Measurements from ENCODE around the gene PRDM8.
"Not testable (repeated sequence)": the region's sequence is repeated elsewhere in the genome, so short reads cannot be mapped to it uniquely, and the experiment has no call there.

The PRDM8 gene

DNA sequence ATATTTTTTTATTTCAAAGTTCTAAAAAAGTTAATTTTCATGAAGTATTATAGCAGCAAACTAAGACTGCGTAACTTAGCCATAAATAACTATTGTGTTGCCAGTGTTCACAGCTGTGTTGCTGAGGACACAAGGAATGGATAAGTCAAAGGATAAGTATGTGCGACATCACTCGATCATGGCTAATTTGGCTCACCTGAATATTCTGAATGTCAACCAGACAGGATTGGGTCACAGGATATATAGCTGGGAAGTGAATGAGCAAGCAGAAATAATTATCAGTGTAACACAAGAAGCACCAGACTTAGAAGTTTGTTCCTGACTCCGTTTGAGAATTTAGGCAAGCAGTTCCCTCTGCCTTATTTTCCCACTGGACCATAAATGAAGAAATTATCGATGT is 33.9 kb downstream of the PRDM8 start:
- no peak for DNase-seq

DNA sequence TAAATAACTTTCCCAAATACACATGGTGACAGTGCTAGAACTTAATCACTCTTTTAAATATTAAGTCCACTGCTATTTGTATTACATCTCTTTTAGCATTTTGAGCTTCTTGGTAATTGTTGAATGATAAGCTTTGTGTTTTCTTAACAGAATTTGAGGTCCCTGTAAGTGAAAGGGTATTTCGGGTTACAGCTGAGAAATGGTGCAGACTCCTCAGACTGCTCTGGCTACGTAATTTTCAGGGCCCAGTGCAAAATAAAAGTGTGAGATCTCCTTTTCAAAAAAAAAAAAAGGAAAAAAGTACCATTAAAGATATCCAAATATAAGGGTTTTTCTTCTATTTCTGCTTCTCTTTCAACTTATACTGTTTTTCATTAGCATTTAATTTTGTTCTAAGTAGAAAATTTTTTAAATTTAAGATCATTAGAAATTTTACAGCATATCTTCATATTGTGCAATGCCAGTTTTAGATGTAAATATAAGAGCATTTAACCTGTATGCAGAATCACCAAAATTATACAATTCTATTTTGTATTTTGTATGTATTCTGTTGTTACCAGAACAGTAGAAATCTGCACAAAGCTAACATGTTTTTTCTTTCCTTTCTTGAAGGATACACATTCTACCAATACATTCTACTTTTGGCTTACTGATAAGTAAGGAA is 35.5 kb downstream of the PRDM8 start:
- DNase-seq = no peak

DNA sequence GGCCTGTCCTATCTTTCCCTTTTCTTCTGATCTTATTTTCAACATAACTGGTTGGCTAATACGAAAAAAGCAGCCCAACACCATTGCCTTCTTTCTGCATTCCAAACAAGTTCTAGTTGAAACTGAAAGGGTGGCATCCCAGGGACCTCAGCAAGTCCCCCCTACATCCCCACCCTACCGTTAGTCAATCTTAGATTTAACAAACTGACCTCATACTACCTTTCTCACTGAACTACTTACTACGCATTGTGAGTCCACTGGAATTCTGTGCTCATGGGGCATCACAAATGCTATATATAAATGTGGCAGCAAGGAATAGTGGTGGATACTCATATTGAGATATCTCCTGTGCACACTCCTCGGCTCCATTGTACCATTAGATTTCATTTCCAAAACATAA is 36.1 kb downstream of the PRDM8 start:
- DNase-seq = no peak

DNA sequence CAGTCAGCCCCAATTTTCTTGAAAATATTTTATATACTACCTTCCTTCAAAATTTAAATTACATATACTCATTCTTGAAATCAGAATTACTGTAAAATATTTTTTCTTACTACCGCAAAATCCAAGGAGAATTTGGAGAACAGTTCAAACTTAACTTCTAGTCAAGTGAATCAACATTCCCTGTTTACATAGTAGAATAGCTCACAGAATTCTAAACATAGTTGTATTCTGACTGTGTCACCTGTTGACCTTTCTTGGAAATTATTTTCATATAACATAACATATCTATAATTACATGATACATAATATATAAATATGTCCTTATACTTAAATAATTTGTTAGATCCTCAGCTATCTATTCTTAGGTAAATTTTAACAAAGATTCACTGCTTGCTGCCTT is 38.1 kb downstream of the PRDM8 start:
- no peak for DNase-seq

DNA sequence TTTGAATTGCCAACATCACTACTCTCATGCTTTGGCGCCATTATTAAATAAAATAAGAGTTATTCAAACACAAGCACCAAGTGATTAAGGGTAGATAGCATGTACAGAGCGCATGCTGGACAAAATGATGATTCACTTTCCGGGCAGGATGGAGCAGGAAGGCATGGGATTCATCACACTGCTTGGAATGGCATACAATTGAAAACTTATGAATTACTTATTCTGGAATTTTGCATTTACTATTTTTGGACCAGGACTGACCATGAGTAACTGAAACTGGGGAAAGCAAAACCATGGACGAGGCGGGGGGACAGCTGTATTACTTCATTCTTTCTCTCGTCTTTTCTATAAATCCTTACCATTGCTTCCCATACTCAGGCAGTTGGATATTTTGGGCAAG is 40.7 kb downstream of the PRDM8 start:
- DNase-seq = no peak

DNA sequence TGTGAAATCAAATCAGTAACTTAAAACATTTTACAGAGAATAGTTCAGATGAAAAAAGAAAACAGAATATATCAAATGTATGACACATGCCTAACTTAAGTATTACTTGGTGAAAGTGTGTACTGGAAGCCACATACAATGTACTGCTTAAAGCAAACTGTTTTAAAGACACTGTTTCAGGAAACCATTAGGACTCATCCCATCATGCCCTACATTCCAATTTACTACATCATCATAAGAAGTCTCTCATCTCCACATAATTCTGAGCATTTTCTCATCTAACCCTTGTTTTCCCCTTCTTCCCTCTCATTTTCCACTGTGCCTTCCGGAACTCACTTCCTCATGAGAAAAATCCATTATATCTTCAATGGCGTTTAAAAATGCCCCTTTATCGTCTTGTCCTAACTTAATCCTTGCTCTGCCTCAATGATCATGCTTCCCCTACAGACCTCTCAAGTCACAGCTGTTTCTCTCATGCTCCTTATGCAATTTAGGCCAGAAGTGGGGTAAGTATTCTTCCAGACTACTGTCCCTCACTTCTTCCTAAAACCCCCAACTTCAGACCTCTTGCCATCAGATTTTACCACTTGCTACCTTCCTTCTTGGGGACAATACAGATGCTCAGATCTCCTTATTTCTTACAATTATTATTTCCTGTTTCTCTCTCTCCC is 42.3 kb downstream of the PRDM8 start:
- no peak for DNase-seq

DNA sequence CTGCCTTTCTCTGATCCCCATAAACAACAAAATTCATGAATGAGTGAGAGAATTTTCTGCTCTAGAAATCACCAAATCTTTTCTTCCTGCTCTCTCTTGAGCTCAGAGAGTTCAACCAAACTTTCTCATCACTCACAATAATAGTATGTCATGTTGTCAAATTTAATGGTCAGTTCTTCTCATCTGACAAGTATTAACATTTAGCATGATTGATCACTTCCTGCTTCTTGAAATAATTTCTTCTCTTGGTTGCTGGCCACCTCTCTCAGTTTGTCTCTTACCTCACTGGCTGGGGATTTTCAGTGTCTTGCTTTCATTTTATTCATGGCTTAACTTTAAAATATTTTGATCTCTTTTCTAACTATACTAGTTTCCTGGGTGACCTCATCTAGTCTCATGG is 43.7 kb downstream of the PRDM8 start:
- no peak for DNase-seq

DNA sequence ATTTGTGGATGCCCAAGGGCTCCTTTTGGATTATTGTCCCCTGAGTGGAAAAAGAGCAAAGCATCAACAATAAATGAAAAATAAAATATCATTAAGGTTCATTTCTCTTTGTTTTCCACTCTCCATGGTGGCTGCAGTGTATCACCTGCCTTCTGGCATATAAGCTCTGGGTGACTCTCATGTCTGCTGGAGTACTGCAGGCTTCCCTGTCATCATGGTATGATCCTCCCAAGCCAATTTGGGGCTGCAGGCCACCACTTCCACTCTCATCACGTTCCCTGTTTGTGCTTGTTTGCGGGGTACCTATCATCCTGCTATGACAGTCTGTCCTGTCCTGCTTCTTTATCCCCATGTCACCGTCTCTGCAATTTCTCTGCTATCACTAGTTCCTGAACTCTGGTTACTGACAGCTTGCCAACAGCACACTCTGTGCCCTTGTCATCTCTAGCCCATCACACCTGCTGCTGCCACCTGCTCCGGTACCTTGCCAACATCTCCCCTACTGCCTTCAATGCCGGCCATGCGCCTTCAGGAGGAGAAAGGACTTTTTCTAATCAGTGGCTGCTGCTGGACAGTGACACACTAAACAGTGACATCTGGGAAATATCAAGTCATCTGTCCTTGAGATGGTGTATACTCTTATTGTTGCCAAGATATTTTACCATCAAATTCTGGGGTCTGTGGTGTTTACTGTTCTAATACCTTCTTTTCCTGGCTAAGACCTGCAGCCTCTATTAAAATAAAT is 46.1 kb downstream of the PRDM8 start:
- no peak for DNase-seq

DNA sequence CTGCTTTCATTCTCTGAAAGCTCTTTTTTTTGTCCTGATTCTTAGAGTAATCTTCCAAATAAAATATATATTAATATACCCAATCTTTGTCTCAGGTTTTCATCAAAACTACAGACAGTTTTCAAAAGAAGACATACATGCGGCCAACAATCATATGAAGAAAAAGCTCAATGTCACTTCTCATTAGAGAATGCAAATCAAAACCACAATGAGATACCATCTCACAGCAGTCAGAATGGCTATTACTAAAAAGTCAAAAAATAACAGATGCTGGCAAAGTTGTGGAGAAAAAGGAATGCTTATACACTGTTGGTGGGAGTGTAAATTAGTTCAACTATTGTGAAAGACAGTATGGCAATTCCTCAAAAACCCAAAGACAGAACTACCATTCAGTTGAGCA is 50.2 kb downstream of the PRDM8 start:
- DNase-seq = not testable (repeated sequence)

DNA sequence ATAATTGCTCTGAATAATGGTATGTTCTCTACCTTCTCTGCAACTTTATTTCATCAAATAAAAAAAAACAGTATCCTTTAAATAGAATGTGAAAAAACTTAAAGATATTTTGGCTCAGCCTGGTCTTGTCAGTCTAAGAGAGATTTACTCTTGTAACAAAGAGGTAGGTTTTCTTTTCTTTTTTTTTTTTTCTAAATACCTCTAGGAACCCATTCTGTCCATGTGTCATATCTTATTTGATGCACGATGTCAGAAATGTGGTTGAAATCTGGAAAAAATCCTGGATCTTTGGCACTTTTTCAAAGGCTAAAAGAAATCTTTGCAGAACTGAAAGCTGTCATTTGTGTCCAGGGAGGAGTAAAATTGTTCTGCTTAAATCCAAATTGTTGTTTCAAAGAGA is 51.8 kb downstream of the PRDM8 start:
- DNase-seq = no peak

DNA sequence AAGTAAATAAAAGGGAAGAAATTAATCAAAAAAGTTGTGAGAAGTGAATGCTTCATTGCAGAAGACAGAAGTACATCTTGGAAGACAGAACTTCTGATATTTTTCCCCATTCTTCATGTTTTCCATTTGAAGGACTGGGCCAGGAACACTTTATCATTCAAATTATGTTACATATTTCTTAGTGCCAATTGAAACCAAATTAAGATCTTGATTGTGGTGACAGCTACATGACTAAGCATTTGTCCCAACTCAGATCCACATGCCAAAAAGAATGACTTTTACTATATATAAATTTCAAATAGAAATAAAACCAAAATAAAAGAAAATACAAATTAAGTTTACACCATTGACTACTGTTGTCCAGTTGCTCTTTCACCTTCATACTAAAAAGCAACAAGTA is 55.1 kb downstream of the PRDM8 start:
- no peak for DNase-seq

DNA sequence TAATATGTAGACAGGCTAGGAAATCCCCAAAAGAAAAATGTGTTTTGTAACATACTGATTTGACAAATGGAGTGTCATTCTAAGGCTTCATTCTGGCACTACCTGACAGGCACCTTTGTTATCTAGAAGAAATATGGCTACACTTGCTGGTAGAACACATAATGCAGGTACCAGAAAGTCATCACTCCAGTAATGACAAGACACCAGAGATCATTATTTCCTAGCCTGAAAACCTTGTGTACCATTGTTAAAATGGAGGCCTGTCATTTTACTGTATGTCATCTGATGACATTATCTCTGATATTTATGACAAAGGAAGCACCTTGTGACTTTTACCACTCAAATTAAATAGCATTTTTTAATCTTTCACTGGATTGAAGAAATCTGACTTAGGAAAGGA is 55.6 kb downstream of the PRDM8 start:
- no peak for DNase-seq

DNA sequence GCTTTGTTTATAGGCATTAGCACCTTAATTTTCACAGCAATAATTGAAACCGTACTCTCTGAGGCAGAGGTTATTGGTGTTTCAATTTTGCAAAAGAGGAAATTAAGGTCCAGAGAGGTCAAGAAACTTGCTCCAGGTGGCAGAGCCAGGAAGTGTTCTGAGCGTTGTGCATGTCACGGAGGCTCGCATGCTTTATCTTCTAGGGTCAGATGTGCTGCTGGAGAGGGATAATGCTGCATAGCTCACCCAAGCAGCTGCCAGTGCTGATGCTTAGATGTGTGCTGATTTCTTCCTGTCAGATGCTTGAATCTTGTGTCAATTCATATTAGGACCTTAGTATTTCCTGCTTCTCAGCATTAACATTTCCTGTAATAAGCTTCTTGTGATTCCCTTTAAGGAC is 56.2 kb downstream of the PRDM8 start:
- no peak for DNase-seq
